Adrenal gland (tissue), 5 donors: ENCODE data around the gene CORO1C.

Experiments
- CTCF ChIP-seq, 6 experiments: fragments of 450-650 bp in 4 of 6; fragments of 200-600 bp in 2 of 6; sonication (generic) in 1 of 6; IDR thresholded peaks; 1 replicate in 5 of 6; 2 replicates in 1 of 6; pipeline versions ENCODE4 v1.5.1 to v1.8.0; 2016 to 2021; ENCODE audit warnings: antibody characterized with exemption in 6 of 6, mild to moderate bottlenecking in 2 of 6, moderate library complexity in 1 of 6
- POLR2A ChIP-seq, 2 donors: fragments of 450-650 bp; IDR thresholded peaks; one replicate each; pipeline ENCODE4 v1.6.1; 2017; ENCODE audit warnings: antibody characterized with exemption in 2 of 2, mild to moderate bottlenecking in 2 of 2, moderate library complexity in 1 of 2
- donor health status: DM: no; HTN: no; CAD: no.

- peak in 1 of 2 donors; percentile 76 for TF ChIP-seq POLR2A (IDR thresholded peaks at IDR 0.05)
- TF ChIP-seq CTCF (IDR thresholded peaks at IDR 0.05) = peak in 2 of 6 experiments; percentile 28 to 32
Measured at GRCh38 chr12:108731866-108732461, 646 bp upstream of the CORO1C start.
